HPDE6-E6E7 (cell line): ENCODE data around the gene STIM1.
"Not testable (repeated sequence)": the region's sequence is repeated elsewhere in the genome, so short reads cannot be mapped to it uniquely, and the experiment has no call there.

Experiments used
- DNase-seq: peaks from one replicate; pipeline ENCODE4 v3.0.0; 2011; ENCODE audit warnings: missing footprints; ENCODE audit errors: extremely low spot score

Gene STIM1

DNA sequence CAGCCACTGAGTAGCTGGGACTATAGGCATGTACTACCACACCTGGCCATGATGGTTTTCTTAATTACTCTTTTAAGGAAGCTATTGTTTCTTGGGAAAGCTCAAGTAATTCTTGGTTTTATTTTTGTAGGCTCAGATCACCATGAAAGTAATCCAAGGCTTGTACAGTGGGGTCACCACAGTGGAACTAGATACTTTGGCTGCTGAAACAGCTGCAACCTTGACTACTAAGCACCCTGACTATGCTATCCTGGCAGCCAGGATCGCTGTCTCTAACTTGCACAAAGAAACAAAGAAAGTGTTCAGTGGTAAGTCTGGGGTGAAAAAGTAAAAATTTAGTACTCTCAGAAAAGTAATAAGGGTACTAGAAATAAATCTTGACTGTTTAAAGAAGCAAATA, 250.5 kb downstream of the STIM1 start:
- no peak for DNase-seq

DNA sequence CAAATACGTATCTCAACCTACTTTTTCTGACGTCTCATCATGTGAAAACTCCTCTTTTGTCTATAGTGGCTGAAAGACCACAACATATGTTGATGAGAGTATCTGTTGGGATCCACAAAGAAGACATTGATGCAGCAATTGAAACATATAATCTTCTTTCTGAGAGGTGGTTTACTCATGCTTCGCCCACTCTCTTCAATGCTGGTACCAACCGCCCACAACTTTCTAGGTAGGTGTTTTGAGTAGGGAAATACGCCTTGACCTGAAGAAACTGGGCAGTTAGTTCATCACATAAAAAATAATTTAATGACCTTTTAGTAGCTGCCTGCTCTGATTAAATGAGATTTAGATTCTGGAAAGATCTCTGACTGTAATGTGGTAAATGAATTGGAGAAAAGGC, 256.4 kb downstream of the STIM1 start:
- no peak for DNase-seq

DNA sequence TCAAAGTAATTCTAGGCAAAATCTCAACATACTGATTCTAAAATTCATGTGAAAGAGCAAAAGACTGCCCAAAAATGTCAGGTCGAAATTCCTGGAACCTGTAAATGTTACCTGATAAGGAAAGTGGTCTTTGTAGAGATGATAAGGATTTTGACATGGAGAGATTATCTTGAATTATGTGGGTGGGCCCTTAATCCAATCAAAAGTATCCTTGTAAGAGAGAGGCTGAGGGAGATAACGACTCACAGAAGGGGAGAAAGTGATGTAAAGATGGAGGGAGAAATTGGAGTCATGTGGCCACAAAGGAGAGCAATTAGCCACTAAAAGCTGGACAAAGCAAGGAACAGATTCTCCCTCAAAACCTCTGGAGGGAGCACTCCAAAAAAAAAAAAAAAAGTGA, 259.7 kb downstream of the STIM1 start:
- no peak for DNase-seq

DNA sequence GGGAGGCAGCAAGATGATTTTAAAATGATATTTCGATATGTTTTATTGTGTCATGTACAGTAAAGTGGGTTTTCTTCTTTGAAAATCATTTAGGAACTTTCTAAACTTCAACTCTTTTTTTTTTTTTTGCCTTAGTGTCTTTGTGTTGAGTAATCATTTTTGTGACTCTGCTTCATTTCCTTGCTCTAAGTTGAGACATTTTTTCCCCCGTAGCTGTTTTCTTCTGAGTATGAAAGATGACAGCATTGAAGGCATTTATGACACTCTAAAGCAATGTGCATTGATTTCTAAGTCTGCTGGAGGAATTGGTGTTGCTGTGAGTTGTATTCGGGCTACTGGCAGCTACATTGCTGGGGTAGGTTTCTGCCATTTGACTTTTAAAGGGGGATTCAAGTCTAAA, 262.6 kb downstream of the STIM1 start:
- no peak for DNase-seq

DNA sequence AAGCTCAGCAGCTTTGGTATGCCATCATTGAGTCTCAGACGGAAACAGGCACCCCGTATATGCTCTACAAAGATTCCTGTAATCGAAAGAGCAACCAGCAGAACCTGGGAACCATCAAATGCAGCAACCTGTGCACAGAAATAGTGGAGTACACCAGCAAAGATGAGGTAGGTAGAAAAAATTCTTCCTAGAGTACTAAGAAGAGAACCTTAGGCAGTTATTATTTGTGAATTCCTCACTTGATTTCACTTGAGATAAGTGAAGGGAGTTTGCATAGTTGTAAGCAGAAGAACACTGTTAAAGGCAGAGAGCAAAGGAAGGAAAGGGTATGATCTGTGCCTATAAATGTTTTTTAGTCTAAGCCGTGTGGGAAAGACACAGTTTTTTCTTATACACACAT, 267.8 kb downstream of the STIM1 start:
- DNase-seq = no peak

DNA sequence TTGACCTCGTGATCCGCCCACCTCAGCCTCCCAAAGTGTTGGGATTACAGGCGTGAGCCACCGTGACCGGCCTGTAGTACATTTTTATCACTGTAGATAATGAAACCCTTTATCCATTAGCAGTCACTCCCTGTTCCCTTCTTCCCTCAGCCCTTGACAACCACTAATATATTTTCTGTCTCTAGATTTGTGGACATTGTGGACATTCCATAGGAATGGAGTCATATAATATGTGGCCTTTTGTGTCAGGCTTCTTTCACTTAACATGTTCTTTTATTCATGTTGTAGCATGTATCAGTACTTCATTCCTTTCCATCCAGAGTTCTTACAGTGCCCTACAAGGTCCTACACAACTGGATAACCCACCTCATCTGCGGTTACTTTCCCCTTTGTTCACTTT, 269.7 kb downstream of the STIM1 start:
- no peak for DNase-seq

DNA sequence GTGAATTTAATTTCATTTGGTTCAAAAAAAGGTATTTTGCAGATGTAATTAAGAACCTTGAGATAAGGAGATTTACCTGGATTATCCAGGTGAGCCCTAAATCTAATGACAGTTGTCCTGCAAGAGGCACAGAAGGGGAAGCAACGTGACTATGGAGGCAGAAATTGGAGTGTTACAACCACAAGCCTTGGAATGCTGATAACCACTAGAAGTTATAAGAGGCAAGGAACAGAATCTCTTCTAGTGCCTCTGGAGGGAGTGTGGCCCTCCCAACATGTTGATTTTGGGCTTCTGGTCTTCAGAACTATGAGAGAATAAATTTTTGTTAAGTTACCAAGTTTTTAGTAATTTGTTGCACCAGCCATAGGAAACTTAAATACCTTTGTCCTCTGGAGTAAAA, 271.9 kb downstream of the STIM1 start:
- no peak for DNase-seq

DNA sequence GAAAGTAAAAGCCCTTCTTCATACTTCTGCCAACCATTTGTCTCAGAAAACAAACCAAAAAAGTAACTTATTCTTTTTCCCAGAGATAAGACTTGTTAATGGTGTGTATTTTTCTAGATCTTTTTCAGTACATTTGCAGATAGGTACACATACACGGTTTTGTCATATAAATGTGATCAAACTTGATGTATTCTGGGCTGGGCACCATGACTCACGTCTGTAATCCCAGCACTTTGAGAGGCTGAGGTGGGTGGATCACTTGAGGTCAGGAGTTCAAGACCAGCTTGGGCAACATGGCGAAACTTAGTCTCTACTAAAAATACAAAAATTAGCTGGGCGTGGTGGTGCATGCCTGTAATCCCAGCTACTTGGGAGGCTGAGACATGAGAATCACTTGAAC, 274.8 kb downstream of the STIM1 start:
- not testable (repeated sequence) for DNase-seq

DNA sequence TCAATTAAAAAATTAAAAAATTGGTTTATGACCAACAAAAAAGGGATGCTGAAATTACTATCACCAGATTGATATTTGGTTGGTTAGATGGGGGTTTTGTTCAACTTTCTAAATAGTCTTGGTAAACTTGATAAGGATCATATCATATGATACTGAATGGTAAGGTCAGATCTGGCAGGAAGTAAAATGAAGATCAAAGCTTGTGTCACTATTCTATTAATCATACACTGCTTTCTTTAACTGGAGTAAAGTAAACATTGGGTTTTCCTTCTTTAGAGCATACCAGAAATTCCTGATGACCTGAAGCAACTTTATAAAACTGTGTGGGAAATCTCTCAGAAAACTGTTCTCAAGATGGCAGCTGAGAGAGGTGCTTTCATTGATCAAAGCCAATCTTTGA, 279.3 kb downstream of the STIM1 start:
- no peak for DNase-seq

DNA sequence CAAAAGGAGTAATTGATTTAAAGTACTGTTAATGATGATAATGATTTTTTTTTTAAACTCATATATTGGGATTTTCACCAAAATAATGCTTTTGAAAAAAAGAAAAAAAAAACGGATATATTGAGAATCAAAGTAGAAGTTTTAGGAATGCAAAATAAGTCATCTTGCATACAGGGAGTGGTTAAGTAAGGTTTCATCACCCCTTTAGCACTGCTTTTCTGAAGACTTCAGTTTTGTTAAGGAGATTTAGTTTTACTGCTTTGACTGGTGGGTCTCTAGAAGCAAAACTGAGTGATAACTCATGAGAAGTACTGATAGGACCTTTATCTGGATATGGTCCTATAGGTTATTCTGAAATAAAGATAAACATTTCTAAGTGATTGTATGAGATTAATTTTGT, 283.0 kb downstream of the STIM1 start:
- no peak for DNase-seq

DNA sequence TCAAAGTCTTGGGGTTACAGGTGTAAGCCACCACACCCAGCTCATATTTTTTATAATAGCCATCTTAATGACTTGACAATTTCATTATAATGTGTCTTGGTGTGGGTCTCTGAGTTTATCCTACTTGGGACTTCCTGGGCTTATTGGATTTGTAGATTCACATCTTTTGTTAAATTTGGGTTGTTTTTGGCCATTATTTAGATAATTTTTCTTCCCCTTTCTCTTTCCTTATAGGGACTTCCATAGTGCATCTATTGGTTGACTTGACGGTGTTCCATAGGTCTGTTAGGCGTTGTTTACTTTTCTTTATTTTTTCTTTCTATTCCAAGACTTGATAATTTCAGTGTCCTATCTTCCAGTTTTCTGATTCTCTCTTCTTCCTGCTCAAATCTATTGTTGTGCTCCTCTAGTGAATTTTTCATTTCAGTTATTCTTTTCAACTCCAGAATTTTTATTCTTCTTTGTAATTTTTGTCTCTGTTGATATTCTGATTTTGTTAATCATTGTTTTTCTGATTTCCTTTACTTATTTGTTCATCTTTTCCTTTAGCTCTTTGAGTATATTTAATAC, 284.7 kb downstream of the STIM1 start:
- no peak for DNase-seq
